AG09309 (cell line): ENCODE measurements around the gene COLEC11.

Experiments
- DNase-seq: peaks from one replicate; pipeline ENCODE4 v3.0.0-alpha.2; 2010; ENCODE audit warnings: low read depth
- H3K4me3 ChIP-seq: 2 replicates; pipeline ENCODE4 v1.5.1; 2011; ENCODE audit warnings: mild to moderate bottlenecking, low read depth, low read length, moderate library complexity; ENCODE audit not compliant: control insufficient read depth
- TF ChIP-seq, protein P1 (sequence below): IDR thresholded peaks from 2 replicates; pipeline ENCODE4 v1.5.1; 2011; ENCODE audit warnings: mild to moderate bottlenecking, low read depth, low read length, inconsistent platforms; ENCODE audit not compliant: insufficient read depth, control insufficient read depth; ENCODE audit errors: missing control alignments

The COLEC11 gene

GRCh38 chr2:3677436-3677835 is 82.5 kb downstream of the COLEC11 start:
- TF ChIP-seq, protein P1, sequence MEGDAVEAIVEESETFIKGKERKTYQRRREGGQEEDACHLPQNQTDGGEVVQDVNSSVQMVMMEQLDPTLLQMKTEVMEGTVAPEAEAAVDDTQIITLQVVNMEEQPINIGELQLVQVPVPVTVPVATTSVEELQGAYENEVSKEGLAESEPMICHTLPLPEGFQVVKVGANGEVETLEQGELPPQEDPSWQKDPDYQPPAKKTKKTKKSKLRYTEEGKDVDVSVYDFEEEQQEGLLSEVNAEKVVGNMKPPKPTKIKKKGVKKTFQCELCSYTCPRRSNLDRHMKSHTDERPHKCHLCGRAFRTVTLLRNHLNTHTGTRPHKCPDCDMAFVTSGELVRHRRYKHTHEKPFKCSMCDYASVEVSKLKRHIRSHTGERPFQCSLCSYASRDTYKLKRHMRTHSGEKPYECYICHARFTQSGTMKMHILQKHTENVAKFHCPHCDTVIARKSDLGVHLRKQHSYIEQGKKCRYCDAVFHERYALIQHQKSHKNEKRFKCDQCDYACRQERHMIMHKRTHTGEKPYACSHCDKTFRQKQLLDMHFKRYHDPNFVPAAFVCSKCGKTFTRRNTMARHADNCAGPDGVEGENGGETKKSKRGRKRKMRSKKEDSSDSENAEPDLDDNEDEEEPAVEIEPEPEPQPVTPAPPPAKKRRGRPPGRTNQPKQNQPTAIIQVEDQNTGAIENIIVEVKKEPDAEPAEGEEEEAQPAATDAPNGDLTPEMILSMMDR = no peak
- no peak overlapping the region for H3K4me3 ChIP-seq
- no peak for DNase-seq

DNA sequence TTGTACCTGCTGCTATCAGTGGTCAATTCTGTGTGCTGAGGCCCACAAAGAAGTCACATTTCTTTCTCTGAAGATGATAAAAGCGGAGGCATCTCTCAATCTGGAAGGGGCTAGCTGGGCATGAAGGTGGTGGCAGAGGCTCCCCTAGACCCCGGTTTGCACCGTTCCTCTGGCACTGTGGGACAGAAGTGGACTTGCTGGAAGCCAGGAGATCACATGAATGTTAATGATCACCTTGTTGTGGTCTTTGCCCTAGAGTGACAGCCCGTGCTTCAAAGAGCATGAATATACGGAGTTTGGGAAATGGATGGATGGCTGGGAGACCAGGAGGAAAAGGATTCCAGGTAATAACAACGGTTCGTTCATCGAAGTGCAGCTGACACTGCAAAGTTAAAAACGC is 83.3 kb downstream of the COLEC11 start:
- TF ChIP-seq, protein P1 = no peak
- no peak for DNase-seq
- no peak overlapping the region for H3K4me3 ChIP-seq

GRCh38 chr2:3679180-3679579 is 84.3 kb downstream of the COLEC11 start:
- TF ChIP-seq, protein P1 = no peak
- H3K4me3 ChIP-seq = no peak overlapping the region
- no peak for DNase-seq

DNA sequence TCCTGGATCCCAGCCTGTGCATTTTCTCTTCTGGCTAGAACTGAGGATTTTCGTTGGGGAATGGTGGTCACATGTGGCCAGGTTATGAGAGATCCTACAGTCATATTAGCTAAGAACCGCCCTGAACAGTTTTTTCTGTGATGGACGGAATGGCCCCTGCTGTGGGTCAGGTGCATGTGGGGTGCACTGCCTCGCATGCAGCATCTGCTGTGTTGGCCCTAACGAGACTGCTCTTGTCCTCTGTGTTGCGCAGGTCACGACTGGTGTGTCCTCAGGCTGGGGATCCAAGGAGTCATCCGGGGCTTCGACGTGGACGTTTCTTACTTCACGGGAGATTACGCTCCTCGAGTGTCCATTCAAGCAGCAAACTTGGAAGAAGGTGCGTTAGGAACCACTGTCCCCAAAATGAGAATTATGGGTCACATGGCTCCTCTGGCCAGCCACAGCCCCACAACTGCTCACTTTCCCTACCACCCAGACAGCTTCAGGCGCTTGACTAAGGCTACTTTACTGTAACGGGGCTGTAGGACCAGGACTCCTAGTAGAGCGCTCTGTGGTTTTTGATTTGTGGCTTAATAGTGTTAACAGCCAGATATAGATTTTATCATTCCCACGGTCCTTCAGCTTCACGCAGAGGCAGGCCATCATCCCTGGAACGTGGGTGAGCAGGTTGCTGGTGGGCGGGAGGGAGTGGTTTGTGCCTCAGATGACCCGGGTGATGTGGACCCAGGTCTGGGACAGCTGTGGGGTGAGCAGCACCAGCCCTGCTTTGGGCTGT is 84.9 kb downstream of the COLEC11 start:
- no peak for DNase-seq
- TF ChIP-seq, protein P1 = no peak
- no peak overlapping the region for H3K4me3 ChIP-seq

- no peak overlapping the region for H3K4me3 ChIP-seq
- no peak for DNase-seq
- TF ChIP-seq, protein P1 = no peak
These were observed 85.8 kb downstream of the COLEC11 start for GRCh38 chr2:3680548-3681345.

DNA sequence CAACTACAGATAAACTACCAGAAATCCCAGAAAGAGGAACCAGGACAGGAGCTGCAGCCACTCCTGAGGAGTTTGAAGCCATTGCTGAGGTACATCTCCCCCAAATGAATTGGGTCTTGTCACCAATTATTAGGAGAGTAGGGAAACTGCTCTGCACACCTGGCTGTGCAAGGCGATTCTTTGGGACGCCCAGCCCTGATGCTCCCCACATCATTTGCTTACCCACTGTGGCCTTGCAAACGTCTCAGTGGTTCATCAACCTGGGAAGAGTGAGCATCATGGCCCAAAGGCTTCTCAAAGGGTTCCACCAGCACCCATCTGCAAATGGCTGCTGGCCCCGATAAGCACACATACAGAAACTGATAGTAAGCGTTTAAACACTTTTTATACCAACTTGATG is 86.7 kb downstream of the COLEC11 start:
- DNase-seq = no peak
- TF ChIP-seq, protein P1 = no peak
- H3K4me3 ChIP-seq = no peak overlapping the region
